Measurements from ENCODE around the gene PRKCA. TPM values are rescaled to one million over a fixed set of nuclear protein-coding genes. Genes with fewer than 3 reads are reported as not detected.

Gene PRKCA
- total RNA-seq, 1 donor from 2014 or later = 16.4 TPM

DNA sequence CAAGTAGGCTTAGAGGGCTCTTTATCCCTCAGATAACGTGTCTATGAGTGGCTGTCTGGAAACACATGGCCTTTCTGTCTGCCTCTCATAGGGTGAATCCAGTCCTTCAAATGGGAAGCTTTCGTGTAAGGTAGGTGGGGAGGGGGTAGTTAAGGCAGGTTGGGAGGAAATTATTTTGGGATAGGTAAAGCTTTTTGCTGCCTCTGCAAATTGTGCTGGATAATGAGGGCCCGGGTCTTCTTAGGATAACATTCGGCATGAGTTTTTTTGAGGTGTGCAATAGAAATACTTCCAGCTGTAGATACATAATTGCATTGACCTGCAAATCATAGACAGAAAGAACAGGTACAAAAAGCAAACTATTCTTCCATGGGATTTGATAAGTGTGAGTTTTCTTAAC lies 189.7 kb downstream of the PRKCA start:
- Mint-ChIP-seq H3K4me1 (ENCODE audit: low read depth) (peaks cover 10% of the 10 kb centered on the region), H3K27me3 (no peaks in the 10 kb centered on the region), H3K9me3 (ENCODE audit: low read depth) (no peaks in the 10 kb centered on the region), H3K27ac (no peak overlapping the region), H3K4me3 (ENCODE audit: low read depth) (no peak overlapping the region), H3K36me3 (ENCODE audit: insufficient read depth) (no peaks in the 10 kb centered on the region)
- TF ChIP-seq, protein P1, sequence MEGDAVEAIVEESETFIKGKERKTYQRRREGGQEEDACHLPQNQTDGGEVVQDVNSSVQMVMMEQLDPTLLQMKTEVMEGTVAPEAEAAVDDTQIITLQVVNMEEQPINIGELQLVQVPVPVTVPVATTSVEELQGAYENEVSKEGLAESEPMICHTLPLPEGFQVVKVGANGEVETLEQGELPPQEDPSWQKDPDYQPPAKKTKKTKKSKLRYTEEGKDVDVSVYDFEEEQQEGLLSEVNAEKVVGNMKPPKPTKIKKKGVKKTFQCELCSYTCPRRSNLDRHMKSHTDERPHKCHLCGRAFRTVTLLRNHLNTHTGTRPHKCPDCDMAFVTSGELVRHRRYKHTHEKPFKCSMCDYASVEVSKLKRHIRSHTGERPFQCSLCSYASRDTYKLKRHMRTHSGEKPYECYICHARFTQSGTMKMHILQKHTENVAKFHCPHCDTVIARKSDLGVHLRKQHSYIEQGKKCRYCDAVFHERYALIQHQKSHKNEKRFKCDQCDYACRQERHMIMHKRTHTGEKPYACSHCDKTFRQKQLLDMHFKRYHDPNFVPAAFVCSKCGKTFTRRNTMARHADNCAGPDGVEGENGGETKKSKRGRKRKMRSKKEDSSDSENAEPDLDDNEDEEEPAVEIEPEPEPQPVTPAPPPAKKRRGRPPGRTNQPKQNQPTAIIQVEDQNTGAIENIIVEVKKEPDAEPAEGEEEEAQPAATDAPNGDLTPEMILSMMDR (IDR thresholded peaks at IDR 0.05; ENCODE audit: unreplicated experiment) = no peak
- DNase-seq (ENCODE audit: low spot score, unreplicated experiment) = no peak

DNA sequence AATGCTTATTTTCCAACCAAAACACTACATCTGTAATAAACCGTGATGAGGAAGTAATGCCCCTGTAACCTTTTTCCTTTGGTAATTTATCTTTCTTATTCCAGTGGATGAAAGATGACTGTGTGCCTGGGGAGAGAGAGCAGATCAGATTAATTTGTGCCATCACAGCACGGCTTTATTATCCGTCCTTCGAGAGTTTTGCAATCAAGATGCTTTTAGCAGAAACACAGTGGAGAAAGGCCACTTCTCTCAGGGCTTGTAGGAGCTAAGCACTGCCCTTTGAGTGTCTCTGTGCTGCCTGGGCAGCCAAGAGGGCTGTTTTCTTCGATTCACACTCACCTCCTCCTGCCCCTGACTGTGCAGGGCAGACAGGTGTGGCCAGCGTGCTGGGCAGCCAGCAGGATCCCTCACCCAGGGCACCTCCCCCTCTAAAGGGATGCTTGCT lies 190.2 kb downstream of the PRKCA start:
- Mint-ChIP-seq H3K36me3 (ENCODE audit: insufficient read depth) (no peaks in the 10 kb centered on the region), H3K27me3 (no peaks in the 10 kb centered on the region), H3K4me1 (ENCODE audit: low read depth) (peaks cover 9% of the 10 kb centered on the region), H3K9me3 (ENCODE audit: low read depth) (no peaks in the 10 kb centered on the region), H3K27ac (no peak overlapping the region), H3K4me3 (ENCODE audit: low read depth) (no peak overlapping the region)
- TF ChIP-seq, protein P1 (IDR thresholded peaks at IDR 0.05; ENCODE audit: unreplicated experiment) = no peak
- no peak for DNase-seq (ENCODE audit: low spot score, unreplicated experiment)

DNA sequence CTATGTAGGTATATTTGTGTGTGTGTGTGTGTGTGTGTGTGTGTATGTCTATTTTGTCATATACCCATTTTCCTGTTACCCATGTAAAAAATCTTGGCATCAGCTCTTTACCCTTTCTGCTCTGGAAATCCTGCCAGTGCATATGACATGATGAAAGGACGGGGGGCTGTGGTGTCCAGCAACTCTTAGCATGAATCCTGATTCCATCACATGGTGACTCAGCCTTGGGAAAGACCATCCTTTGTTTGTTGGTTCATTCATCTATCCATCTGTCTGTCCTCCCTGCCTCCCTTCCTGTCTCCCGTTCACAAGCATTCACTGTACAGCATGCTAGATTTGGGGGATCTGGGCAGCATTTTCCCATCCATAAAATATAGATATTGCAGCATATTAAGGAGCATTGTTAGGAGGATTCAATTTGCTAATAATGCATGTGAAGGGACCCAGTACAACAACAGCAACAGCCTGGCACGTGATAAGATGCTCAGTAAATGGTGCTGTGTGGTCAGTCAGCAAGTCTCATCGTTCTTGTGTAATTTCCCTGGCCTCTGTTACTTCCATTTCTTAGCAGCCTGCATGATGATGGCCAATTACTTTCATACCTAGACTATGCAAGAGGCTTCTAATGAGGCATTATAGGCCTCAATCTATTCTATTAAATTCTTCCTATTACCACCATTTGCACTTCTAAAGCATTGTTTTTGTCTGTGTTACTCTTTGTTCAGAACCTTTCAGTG lies 191.0 kb downstream of the PRKCA start:
- TF ChIP-seq, protein P1 (IDR thresholded peaks at IDR 0.05; ENCODE audit: unreplicated experiment) = no peak
- Mint-ChIP-seq H3K27me3 (no peaks in the 10 kb centered on the region), H3K4me3 (ENCODE audit: low read depth) (no peak overlapping the region), H3K36me3 (ENCODE audit: insufficient read depth) (no peaks in the 10 kb centered on the region), H3K9me3 (ENCODE audit: low read depth) (no peaks in the 10 kb centered on the region), H3K4me1 (ENCODE audit: low read depth) (peaks cover 4% of the 10 kb centered on the region), H3K27ac (no peak overlapping the region)
- DNase-seq (ENCODE audit: low spot score, unreplicated experiment) = no peak

DNA sequence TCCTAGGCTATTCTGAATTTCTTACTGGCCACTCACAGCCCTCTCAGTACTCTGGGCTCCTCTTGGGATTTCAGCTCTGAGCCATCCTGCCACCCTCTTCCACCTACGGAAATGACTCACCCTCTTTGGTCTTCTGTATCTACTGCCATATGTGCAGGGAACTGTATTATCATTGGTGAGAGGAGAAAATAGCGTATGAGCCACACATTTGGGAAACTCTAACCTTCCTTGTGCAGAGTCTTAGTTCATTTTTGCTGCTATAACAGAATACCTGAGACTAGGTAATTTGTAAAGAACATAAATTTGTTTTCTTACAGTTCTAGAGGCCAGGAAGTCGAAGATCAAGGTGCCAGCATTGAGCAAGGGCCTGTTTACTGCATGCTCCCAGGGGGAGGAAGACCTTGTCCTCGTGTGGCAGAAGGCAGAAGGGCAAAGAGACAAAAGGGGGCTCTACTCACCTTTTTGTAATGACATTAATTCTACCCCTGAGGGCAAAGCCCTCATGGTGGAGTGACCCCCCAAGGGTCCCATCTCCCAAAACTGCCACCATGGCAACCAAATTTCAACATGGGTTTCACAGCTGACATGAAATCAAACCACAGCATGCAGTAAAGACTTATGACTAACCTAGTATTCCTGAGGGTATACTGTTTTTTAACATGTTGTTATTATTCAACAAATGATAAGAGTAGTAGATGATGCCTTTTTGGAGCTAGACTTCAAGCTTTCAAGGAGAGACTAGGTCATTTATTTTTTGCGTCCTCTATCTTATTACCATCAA lies 191.8 kb downstream of the PRKCA start:
- H3K27ac Mint-ChIP-seq = no peak overlapping the region
- DNase-seq (ENCODE audit: low spot score, unreplicated experiment) = no peak
- H3K36me3 Mint-ChIP-seq (ENCODE audit: insufficient read depth) = no peaks in the 10 kb centered on the region
- no peak overlapping the region for H3K4me3 Mint-ChIP-seq (ENCODE audit: low read depth)
- peaks cover 5% of the 10 kb centered on the region for H3K4me1 Mint-ChIP-seq (ENCODE audit: low read depth)
- TF ChIP-seq, protein P1 (IDR thresholded peaks at IDR 0.05; ENCODE audit: unreplicated experiment) = no peak
- no peaks in the 10 kb centered on the region for H3K9me3 Mint-ChIP-seq (ENCODE audit: low read depth)
- H3K27me3 Mint-ChIP-seq = no peaks in the 10 kb centered on the region

DNA sequence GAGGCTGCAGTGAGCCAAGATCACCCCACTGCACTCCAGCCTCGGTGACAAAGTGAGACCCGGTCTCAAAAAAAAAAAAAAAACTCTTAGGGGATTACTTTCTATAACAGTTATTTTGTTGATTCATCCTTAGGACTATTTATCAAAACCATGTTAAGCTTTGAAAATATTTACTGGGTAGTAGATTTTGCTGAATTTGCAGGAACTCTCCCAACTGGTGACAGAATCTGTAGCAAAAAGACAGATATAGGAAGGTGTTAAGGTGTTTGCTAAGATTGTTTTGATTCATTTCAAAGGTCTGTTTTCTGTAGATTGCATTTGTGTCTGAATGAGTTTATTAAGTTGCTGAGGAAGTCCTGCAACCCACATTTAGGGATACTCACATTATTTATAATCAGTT lies 192.6 kb downstream of the PRKCA start:
- Mint-ChIP-seq H3K4me1 (ENCODE audit: low read depth) (peaks cover 5% of the 10 kb centered on the region), H3K27me3 (no peaks in the 10 kb centered on the region), H3K9me3 (ENCODE audit: low read depth) (no peaks in the 10 kb centered on the region), H3K4me3 (ENCODE audit: low read depth) (no peak overlapping the region), H3K27ac (no peak overlapping the region), H3K36me3 (ENCODE audit: insufficient read depth) (no peaks in the 10 kb centered on the region)
- DNase-seq (ENCODE audit: low spot score, unreplicated experiment) = no peak
- TF ChIP-seq, protein P1 (IDR thresholded peaks at IDR 0.05; ENCODE audit: unreplicated experiment) = no peak

Data from progenitor cell of endocrine pancreas (in vitro differentiated cells).